Coronary artery (tissue), 2 donors: ENCODE data around the gene EFNA4.

Source experiments
- DNase-seq: peaks from one replicate; pipeline ENCODE4 v3.0.0-alpha.2; 2017; ENCODE audit warnings: low spot score
- H3K27ac ChIP-seq, 2 donors: fragments of 200-600 bp; sonication (generic); one replicate each; pipeline ENCODE4 v1.5.1; 2016 to 2019
- H3K4me3 ChIP-seq: fragments of 200-600 bp; sonication (generic); 2 replicates; pipeline ENCODE4 v1.5.1; 2016; ENCODE audit warnings: mild to moderate bottlenecking, moderate library complexity
- CTCF ChIP-seq: fragments of 200-600 bp; sonication (generic); IDR thresholded peaks from one replicate; pipeline ENCODE4 v1.5.1; 2019; ENCODE audit warnings: antibody characterized with exemption

Gene EFNA4

GRCh38 chr1:155018617-155019348, 44.8 kb upstream of the EFNA4 start:
- peak overlapping the region in 1 of 2 donors; percentile 97 for H3K27ac ChIP-seq
- no peak for TF ChIP-seq CTCF
- DNase-seq: no peak

GRCh38 chr1:155019377-155020245, 43.9 kb upstream of the EFNA4 start:
- no peak overlapping the region for H3K27ac ChIP-seq
- TF ChIP-seq CTCF: no peak
- no peak overlapping the region for H3K4me3 ChIP-seq
- no peak for DNase-seq

More at GRCh38 chr1:155018617-155019348, 44.8 kb upstream of the EFNA4 start:
- no peak overlapping the region for H3K4me3 ChIP-seq

DNA sequence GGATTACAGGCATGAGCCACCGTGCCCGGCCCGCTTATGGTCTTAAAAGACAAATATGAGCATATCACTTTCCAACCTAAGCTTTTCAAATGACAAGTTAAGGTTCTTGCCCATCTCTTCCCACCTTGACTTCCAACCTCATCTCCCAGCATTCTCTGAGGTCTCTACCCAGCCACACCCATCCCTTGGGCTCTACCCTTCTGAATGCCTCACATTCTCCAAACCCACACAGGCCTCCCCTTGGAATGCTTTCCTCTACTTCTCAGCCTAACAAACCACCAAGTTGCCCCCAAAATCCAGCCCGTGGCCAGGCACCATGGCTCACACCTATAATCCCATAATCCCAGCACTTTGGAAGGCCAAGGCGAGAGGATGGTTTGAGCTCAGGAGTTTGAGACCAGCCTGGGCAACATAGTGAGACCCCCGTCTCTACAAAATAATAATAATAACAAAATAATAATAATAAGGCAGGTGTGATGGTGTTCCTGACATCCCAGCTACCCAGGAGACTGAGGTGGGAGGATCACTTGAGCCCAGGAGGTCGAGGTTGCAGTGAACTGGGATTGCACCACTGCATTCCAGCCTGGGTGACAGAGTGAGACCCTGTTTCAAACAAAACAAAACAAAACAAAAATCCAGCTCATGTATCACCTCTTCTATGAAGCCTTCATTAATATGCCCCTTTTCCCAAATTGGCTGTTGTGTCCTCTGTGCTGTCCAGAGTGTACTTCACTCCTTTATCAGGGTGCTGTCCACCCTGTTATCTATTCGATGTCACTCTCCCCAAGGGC, 41.2 kb upstream of the EFNA4 start:
- no peak for TF ChIP-seq CTCF
- Histone ChIP-seq H3K4me3 (no peak overlapping the region), H3K27ac (no peak overlapping the region)
- DNase-seq: no peak

- Histone ChIP-seq H3K4me3 (no peak overlapping the region), H3K27ac (no peak overlapping the region)
- no peak for TF ChIP-seq CTCF
- no peak for DNase-seq
Observed at GRCh38 chr1:155022927-155023236, 40.7 kb upstream of the EFNA4 start.

GRCh38 chr1:155023627-155024026, 39.9 kb upstream of the EFNA4 start:
- TF ChIP-seq CTCF: no peak
- no peak overlapping the region for H3K4me3 ChIP-seq
- no peak for DNase-seq
- no peak overlapping the region for H3K27ac ChIP-seq

DNA sequence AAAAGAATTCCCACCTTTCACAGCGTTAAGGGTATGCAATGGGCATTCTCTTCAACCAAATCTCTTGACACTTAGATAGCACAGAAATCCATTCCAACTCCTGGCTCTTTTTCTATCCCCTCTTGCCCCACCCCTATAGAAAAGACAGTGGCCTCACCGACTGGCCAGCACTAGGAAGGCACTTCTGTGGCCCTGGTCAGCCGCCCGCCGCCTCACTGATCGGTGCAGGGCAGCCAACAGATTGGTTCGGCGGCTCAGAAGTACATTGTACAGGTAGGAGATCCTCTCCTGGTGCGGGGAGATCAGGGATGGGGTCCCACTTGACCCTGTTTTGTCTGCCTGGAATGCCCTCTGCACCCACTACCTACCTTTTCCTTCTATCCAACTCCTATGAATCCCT, 39.2 kb upstream of the EFNA4 start:
- no peak for TF ChIP-seq CTCF
- no peak for DNase-seq

More for the DNA sequence above, 39.2 kb upstream of the EFNA4 start:
- Histone ChIP-seq H3K4me3 (no peak overlapping the region), H3K27ac (no peak overlapping the region)
